Jurkat, Clone E6-1 (cell line): Measurements from ENCODE around the gene HTRA1.

Source experiments
- DNase-seq: peaks from one replicate; pipeline ENCODE4 v3.0.0-alpha.2; 2011; ENCODE audit warnings: low read depth, low spot score
- H3K4me3 ChIP-seq: 2 replicates; pipeline ENCODE4 v1.5.1; 2011; ENCODE audit warnings: mild to moderate bottlenecking, low read length, control low read depth, moderate library complexity

HTRA1 gene

DNA sequence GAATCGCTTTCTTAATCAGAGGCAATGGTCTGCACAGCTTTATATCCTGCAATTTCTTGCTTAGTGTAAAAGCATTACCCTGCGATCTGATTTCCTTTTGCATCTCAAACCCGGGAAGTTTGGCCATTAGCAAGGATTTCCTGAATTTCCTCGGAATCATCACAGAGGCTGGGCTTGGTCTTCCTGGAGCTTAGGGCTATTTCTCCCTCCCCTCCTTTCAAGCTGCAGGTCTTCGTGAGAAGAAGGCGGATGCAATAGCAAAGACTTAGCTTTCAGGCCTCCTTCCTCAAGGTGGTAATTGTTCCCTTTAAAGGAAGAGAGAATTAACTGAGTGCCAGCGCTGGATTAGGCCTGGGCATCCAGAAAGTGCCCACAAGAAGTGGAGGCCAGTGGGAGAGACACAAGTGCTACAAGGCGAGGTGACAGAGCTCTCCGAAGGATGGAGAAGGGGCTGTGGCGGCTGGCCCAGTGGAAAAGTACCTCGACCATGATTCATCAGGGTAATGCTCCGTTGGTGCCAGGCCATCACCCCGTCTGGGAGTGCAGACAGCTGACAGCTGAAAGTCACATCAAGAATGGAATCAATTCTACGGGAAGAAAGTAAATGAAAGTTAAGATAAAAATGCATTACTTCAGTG lies 10.9 kb upstream of the HTRA1 start:
- no peak for DNase-seq
- no peak overlapping the region for H3K4me3 ChIP-seq

DNA sequence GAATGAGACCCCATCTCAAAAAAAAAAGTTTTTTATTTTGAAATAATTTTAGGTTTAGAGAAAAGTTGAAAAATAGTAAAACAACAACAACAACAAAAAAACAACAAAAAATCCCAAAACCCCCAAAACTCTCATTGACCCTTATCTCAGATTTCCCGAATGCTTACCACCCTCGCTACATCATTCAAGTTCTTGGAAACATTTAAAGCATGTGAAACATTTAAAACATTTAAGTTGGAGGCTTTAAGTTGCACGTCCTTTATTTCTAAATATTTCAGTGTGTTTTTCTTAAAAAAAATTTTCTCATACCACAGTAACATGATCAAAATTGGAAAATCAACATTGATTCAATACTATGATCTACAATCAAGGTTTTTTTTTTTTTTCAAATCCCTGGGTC lies 7.3 kb upstream of the HTRA1 start:
- H3K4me3 ChIP-seq = no peak overlapping the region
- no peak for DNase-seq

DNA sequence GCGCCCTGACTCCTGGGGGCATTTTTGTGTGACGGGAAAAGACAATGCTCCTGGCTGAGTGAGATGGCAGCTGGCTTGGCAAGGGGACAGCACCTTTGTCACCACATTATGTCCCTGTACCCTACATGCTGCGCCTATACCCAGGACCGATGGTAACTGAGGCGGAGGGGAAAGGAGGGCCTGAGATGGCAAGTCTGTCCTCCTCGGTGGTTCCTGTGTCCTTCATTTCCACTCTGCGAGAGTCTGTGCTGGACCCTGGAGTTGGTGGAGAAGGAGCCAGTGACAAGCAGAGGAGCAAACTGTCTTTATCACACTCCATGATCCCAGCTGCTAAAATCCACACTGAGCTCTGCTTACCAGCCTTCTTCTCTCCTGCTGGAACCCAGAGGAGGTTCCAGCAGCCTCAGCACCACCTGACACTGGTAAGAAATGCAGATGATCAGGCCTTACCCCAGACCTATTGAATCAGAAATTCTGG lies 6.7 kb upstream of the HTRA1 start, which contains the start of gene ARMS2:
Gene ARMS2 (plus strand): TSS at position 51 of the 478 bp plus-strand sequence. CDS start 75 bp downstream, at position 126.
- DNase-seq = no peak
- no peak within 1 kb of the TSS for H3K4me3 ChIP-seq

DNA sequence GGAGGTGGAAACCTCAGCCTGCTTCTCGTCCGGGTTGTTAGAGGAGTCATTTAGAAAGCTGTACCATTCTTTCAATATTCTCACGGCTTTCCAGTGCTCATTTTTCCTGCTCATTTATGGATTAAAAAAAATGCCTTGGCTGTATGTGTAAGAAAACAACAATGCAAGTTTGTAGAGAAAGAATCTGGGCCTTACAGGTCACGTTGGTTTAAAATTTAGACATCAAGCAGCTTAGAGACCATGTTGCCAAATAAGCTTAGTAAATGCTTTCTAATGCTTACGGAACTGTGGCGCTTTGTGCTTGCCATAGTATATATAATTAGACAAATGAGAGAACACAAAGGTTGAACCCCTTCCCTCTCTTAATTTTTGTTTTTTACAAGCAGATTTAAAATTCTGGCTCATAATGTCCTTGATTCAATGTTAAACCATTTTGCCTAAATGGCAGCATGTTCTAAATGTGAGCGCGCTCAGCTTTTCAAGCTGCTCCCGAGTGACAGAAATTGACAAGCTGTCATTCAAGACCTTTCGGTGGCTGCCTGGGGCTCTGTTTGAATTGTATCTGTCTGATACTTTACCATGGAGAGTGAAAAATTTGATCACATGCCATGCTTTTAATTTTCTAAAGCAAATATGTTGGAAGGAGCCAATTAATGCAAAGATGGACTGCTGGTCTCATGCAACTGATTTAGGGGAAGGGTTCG lies 5.8 kb upstream of the HTRA1 start:
- no peak overlapping the region for H3K4me3 ChIP-seq
- DNase-seq = no peak

DNA sequence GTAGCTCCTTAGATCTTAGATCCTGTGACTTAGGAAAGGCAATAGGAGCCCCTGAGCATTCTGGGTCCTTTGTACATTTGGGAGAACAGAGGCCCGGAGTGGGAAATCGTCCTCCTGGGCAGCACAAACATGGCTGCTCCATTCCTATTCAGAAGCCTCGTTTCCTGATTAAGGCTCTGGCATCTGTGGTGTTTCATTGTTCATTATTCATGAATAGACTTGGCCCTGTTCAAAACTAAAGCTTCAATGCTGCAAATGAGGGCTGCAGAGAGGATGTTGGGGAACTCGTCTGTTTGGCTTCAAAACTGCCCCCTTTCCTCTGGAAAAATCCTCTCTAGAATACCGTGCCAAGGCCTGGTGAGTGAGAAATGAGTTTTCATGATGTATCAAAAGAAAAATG lies 3.4 kb upstream of the HTRA1 start:
- no peak overlapping the region for H3K4me3 ChIP-seq
- no peak for DNase-seq

DNA sequence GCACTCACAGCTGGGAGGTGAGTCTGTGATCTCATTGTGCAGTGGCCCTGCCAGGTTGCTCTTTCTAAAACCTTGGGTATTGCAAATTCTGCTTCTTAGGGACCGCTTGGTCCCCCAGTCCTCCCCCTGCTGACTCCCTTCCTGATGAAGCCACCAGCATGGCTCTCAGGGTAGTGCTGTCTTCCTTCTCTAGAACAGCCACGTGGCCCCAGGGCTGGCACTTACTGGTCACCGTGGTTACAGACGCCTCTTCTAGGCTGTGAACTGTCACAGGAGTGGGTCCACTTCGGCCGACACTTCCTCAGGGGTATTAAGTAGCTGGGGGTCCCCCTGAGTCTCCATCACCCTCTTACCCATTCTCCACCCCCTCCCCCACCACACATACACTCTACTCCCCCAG lies 2.7 kb upstream of the HTRA1 start:
- no peak overlapping the region for H3K4me3 ChIP-seq
- no peak for DNase-seq

DNA sequence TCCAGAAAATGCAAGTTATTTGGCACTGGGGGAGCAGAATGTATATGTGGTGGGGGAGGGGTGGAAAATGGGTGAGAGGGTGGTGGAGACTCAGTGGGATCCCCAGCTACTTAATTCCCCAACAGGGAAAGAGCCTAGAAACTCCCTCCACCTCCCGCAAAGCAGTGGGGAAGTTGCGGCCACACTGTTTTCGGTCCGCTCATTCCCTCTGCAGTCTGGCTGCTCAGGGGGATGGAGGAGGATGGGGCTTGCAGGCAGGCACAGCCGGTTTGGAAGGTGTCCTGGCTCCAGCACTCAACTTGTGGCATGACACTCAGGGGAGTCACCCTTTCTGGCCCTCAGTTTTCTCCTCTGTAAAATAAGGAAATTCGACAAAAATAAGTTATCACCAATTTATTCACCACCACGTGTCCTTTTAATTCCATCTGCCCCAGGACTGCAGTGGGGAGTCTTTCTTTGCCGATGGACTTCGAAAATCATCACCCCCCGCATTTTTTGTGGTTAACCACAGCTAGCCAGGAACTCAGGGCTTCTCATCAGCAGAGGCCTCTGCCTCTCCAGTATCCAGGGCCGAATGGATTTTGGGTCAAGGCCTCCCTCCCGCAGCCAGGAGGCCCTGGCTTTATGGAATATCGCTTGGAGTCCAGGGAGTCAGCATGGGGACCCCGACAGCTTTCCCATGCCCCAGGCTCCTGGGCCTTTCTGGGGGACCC lies 1.6 kb upstream of the HTRA1 start:
- H3K4me3 ChIP-seq = no peak overlapping the region
- no peak for DNase-seq

DNA sequence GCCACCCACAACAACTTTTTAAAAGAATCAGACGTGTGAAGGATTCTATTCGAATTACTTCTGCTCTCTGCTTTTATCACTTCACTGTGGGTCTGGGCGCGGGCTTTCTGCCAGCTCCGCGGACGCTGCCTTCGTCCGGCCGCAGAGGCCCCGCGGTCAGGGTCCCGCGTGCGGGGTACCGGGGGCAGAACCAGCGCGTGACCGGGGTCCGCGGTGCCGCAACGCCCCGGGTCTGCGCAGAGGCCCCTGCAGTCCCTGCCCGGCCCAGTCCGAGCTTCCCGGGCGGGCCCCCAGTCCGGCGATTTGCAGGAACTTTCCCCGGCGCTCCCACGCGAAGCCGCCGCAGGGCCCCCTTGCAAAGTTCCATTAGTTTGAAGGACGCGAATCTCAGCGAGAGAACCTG lies 461 bp upstream of the HTRA1 start:
- H3K4me3 ChIP-seq = no peak overlapping the region
- no peak for DNase-seq

DNA sequence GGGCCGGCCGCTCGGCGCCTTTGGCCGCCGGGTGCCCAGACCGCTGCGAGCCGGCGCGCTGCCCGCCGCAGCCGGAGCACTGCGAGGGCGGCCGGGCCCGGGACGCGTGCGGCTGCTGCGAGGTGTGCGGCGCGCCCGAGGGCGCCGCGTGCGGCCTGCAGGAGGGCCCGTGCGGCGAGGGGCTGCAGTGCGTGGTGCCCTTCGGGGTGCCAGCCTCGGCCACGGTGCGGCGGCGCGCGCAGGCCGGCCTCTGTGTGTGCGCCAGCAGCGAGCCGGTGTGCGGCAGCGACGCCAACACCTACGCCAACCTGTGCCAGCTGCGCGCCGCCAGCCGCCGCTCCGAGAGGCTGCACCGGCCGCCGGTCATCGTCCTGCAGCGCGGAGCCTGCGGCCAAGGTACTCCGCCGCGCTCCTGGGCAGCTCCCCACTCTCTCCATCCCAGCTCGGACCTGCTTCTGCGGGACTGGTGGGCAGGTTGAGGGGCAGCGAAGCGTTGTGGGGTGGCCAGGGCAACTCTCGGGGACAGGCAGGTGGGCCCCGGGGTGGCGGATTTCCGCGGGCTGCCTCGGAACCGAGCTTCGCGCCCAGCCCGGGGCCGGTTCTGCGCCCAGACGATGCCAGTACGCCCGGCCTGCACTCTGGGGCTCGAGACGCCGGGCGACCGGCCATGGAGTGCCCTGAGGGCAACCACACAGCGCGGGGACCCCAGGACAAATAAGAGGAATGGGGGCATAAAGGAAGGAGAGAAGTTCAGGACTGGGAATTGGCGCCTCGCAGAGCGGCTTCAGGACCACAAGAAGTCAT lies 578 bp downstream of the HTRA1 start:
- no peak overlapping the region for H3K4me3 ChIP-seq
- DNase-seq = no peak

DNA sequence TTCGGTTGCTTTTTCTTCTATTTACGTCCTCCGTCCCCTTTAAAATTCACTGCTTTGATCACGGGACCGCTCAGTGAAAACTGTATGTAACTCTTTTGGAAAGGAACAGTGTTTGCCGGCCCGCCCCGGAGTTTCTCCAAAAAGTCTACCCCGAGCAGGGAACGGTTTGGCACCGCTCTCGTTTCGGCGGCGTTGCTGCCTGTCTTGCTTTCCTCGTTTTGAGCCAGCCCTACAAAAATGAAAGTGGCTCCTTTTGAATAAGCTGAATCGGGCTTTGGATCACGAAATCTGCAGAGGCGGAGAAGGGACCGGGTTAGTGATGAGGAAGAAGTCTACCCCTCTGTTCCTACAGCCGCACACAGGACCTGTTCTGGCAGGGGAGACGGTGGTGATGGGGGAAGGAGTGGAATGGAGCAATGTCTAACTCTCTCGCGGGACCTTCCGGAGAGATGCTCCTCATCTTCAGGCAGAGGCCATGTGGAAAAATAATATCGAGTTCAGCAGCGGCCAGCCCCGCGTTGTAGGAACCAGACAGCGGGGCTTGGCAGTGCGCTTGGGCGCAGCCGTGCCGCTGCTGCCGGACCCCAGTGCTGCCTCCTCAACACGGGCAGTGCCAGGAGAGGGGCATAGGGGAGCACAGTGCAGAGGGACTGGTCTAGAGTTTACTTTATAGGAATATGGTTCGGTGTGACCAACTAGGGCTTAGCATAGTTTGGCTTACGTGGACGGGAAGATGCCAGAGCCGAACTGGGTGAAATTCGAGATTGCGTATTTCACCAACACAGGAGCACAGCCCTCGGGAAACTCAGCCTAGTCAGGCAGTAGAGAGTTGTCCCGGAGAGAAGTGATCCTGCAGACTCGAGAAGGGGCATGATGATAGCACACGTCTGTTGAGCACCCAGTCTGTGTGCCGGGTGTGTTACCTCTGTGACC lies 1.4 kb downstream of the HTRA1 start:
- no peak for DNase-seq
- H3K4me3 ChIP-seq = no peak overlapping the region

DNA sequence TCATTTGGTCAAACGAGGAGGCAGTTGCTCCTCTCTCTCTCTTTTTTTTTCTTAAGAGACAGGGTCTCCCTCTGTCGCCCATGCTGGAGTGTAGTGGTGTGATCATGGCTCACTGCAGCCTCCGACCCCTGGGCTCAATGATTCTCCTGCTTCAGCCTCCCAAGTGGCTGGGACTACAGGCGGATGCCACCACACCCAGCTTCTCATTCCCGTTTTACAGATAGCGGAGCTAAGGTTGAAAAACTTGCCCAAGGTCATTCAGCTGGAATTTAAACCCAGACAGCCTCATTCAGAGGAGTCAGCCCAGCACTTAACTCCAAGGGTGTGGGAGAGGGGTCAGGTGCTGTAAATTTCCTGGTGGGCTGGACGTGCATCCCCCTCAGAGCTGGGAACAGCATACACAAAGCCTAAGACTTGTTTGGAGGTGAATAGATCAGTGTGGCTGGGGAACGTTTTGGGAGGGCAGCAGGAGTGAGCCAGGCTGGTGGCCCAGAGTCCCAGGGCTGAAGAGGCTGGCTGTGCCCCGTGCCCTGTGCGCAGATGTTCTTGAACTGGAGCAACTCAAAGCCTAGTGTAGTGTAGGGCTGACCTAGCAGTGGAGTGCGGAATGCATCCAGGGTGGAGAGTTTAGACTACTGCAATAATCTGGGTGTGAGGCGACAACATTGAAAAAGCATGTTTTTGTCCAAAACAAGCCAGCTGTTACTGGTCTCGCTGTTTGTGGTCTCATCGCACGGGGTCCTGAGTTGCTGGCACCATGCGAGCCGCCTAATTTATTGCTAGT lies 2.3 kb downstream of the HTRA1 start:
- no peak for DNase-seq
- H3K4me3 ChIP-seq = no peak overlapping the region

DNA sequence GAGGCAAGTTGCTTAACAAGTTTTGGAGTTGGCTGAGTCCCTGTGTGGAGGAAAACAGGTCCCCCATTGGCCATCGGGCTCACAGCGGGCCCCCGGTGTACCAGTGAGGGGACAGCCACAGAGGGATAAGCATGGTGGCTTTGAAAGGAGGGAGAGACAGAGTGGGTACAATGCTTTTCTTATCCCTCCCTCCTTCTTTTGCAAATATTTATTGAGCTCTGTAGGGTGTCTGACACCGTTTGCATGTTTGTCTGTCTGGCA lies 2.8 kb downstream of the HTRA1 start:
- no peak for DNase-seq
- no peak overlapping the region for H3K4me3 ChIP-seq

DNA sequence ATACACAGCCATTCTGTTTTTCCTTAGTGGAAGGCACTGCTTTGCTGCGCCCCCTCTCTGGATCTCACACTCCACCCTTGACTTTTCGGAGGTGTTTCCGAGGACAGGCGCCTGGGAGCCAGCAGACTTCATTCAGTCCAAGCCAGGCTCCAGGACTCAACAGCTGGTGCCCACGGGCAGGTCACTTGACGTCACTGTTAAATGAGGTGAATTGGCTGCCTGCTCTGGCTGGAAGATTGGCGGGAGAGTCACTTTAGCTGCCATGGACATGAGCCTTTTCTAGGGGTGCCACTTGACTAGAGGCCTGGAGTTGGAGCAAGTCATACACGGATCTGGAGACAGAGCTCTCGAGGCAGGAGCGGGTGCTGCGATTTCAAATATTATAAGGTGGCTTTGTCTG lies 3.2 kb downstream of the HTRA1 start:
- H3K4me3 ChIP-seq = no peak overlapping the region
- no peak for DNase-seq

DNA sequence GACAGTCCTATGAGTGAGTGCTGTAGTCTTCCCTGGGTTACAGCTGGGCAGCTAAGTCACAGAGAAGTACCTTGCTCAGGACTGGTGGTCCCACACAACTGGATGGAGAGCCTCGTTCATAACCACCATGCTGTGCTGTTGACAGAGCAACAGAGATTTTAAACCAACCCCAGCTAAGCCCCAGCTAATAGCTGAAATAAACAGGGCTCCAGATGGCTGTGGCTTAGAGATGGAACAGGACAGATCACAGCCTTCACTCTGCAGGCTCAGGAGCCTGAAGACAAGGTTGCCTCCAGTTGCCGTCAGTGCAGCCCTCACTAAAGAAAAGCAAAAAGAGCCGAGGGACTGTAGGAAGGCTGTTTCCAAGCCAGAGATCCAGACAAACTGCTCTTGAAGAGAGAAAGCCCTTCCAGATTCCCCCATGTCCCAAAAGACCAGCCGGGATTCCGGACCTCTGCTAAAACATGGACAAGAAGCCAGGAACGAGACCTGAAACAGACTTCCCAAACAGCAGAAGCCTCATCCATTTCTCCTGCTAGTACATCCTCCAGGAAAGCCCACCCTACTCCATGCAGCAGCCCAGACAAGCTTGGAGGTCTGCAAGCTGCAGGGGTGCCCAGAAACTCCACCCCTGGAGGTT lies 4.2 kb downstream of the HTRA1 start:
- DNase-seq = no peak
- H3K4me3 ChIP-seq = no peak overlapping the region

DNA sequence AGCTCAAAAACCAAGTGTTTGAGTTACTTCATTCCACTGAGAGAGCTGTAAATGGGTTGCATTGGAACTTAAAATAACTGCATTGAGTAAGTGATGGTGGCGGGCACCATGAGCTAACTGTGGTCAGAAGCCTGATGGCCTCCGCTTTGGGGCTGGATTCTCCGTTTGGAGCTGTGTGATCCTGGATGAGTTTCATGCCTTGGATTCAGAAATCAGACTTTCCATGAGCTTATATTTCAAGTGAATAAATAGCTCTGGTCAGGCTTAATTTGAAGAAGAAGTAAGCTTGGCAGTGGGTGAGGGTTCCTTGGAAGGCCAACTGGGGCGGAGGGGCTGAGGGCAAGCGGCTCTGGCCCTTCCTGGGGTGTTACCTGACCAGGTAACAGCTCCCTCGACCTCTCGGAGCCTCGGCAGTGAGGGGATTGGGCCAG lies 5.6 kb downstream of the HTRA1 start:
- no peak for DNase-seq
- no peak overlapping the region for H3K4me3 ChIP-seq

DNA sequence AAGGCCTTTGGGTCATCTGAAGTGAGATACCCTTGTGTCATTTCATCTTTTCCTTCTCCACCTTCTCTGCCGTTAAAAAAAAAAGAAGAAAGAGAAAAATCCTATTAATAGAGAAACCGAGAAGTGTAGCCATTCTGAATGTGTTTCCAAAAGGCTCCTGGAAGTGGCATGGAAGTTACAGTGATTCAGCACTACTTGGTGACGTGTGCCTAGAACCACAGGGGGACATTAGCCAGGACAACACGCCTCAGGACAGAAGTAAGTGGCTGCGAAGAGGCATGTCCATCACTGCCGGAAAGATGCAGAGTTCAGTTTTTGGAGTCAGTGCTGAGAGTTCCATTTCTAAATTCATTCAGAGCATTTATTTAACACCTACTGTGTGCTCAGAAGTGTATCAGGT lies 6.3 kb downstream of the HTRA1 start:
- H3K4me3 ChIP-seq = no peak overlapping the region
- no peak for DNase-seq

DNA sequence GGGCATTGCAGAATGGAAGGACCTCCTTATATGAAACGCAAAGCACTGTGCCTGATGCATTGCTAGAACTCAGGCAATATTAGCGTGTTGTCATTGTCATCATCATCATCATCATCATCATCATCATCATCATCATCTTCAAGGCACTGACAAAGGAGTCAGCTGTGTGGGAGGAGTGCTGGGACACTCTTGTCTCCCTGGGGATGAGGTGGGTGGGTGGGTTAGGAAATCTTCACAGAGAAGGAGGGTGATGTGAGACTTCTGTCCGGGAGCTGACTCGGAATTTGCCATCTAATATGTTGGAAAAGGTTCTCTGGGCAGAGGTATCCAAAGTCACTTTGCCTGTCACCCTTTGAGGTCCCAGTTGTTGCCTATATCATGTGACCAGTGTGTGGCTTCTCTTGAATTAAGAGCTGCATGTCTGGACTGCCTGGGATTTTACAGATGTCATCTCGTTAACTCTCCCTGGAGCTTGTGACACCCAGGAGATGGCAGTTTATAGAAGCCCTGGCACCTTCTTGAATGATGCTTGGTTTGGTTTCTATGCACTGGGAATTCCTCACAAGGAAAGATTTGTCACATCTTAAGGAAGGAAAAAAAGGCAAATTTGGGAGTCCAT lies 7.1 kb downstream of the HTRA1 start:
- no peak overlapping the region for H3K4me3 ChIP-seq
- DNase-seq = no peak
